Lung (tissue), 12 donors: ENCODE measurements around the gene PLCB4. TPM values are rescaled to one million over a fixed set of nuclear protein-coding genes. Genes with fewer than 3 reads are reported as not detected.

Source experiments
- ATAC-seq: fragments of 200-7000 bp; cut with Tn5 transposase; one replicate; pipeline ENCODE4 v1.9.1; 2020; ENCODE audit warnings: moderate number of reproducible peaks; ENCODE audit not compliant: insufficient read depth, low FRiP score
- DNase-seq, 3 donors: peaks; one replicate each; pipeline ENCODE4 v3.0.0-alpha.2; 2013 to 2017
- H3K27ac ChIP-seq, 2 donors: one replicate each; pipeline ENCODE4 v1.5.1; 2013; ENCODE audit warnings: mild to moderate bottlenecking in 2 of 2, moderate library complexity in 2 of 2, control low read depth in 1 of 2, inconsistent platforms in 1 of 2, low read depth in 1 of 2, low read length in 1 of 2
- H3K27me3 ChIP-seq, 3 donors: one replicate each; pipeline ENCODE4 v1.5.1; 2013; ENCODE audit warnings: low read length in 2 of 3; ENCODE audit not compliant: control insufficient read depth in 3 of 3, insufficient read depth in 3 of 3
- H3K36me3 ChIP-seq, 4 donors: one replicate each; pipeline ENCODE4 v1.5.1; 2013; ENCODE audit warnings: low read length in 4 of 4, mild to moderate bottlenecking in 1 of 4, moderate library complexity in 1 of 4; ENCODE audit not compliant: control insufficient read depth in 4 of 4, insufficient read depth in 4 of 4
- H3K4me1 ChIP-seq, 5 donors: one replicate each; pipeline ENCODE4 v1.5.1; 2013; ENCODE audit warnings: low read length in 5 of 5, mild to moderate bottlenecking in 2 of 5, moderate library complexity in 1 of 5; ENCODE audit not compliant: control insufficient read depth in 5 of 5, insufficient read depth in 5 of 5
- H3K4me3 ChIP-seq: one replicate; pipeline ENCODE4 v1.5.1; 2013; ENCODE audit warnings: mild to moderate bottlenecking, control low read depth, moderate library complexity
- H3K9ac ChIP-seq, 2 donors: one replicate each; pipeline ENCODE4 v1.5.1; 2013; ENCODE audit warnings: low read length in 2 of 2, control low read depth in 1 of 2; ENCODE audit not compliant: insufficient read depth in 1 of 2
- H3K9me3 ChIP-seq, 4 donors: one replicate each; pipeline ENCODE4 v1.5.1; 2013; ENCODE audit warnings: low read length in 3 of 4, mild to moderate bottlenecking in 1 of 4, moderate library complexity in 1 of 4; ENCODE audit not compliant: control insufficient read depth in 4 of 4, insufficient read depth in 3 of 4
- WGBS, 2 donors: extraction: QIAGEN DNeasy Blood & Tissue Kit; methylation state at CpG; one replicate each; pipeline ENCODE4 v1.1.7; 2013; 5-methylcytosine and 5-hydroxymethylcytosine counted together
- polyA plus RNA-seq, 2 donors: library from polyadenylated mRNA; stranded (reverse); fragments of 200-250 nt; gene quantifications; one replicate each; pipeline ENCODE4 v1.2.1, GENCODE V29; 2013
- total RNA-seq, 2 donors: library from RNA; depleted of rRNA in 1 of 2; stranded (reverse); fragments of >200 nt in 1 of 2; gene quantifications; one replicate each; pipeline ENCODE4 v1.2.1, GENCODE V29; 2014 to 2021
- TF ChIP-seq, protein P1 (sequence below): IDR thresholded peaks from 2 replicates; pipeline ENCODE4 v1.5.1; 2012; ENCODE audit warnings: mild to moderate bottlenecking; ENCODE audit errors: control extremely low read depth, extremely low read depth
- donor health status: control.
- donor health status: control.
- donor health status: Bipolar disorder and iron deficiency.
- donor health status: healthy.
- donor health status: DM: yes; HTN: yes; CAD: no.

The PLCB4 gene
- total and polyA plus RNA-seq, 4 donors = 2.1 to 18.6 (median 5.6) TPM

DNA sequence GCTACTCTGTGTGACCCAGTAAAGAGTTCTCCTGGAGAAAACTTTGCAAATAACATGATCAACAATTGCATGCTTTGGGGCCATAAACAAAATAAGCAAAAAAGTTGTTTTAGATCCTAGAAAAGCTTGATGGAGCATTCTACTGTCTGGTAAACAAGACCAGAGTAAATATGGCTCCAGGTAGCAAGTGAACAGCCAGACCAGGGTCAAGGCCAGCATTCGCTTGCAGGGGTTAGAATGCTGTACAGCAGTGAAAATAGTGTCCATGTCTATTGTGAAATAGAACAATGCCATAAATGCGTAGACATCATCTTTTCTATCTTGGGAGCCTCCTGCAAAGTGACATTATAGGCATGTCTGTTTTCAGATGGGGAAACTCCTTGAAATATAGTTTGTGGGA, 216.7 kb downstream of the PLCB4 start:
- DNase-seq (no peak), ATAC-seq (no peak)
- 89 to 94% methylated on average over 2 of the region's 2 CpGs for WGBS, 2 donors

DNA sequence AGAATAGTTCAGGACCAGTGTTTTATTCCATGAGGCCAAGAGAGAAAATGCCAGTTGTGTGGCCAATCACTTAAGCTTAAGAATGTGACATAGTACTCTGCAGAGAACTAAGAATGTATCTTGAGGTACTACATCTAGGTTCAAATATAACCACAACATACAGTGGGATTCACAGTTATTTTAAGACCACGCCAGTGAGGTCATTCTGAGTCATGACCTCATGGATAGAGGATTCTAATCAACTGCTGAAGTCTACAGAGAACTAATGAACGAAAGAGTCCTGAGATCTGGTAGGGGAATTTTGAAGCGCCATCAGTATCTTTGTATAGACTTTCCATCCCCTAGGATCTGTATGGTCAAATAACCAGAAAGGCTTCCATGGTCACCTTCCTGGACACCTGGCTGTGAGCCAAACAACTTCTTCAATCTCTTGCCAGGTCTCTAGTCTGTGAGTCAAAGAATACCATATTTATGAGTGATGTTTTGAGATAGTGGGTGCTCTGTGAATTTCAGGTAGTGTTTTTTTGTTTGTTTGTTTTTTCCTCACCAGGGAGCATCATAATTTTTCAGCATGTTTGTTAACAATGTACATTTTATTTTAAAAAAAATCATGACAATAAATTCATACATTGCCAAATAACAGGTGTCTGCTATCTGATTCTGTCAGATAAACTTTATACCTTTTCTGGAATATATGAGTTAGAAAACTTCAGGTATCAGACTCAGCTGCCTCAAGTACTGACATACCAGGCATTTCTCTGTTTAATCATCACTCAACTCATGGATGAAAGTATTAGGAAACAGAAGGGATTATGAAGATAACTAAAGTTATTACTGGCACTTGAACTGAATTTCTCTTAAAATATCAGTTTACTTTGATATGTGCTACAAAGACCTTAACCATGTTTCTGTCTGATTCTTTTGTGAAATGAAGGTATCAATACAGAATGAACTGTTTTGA, 217.9 kb downstream of the PLCB4 start:
- DNase-seq = no peak
- 94% methylated on average over 3 of the region's 3 CpGs for WGBS, 2 donors
- H3K36me3 ChIP-seq = no peaks in the 10 kb centered on the region
- no peak for ATAC-seq
- H3K4me3 ChIP-seq = no peak overlapping the region
- TF ChIP-seq, protein P1, sequence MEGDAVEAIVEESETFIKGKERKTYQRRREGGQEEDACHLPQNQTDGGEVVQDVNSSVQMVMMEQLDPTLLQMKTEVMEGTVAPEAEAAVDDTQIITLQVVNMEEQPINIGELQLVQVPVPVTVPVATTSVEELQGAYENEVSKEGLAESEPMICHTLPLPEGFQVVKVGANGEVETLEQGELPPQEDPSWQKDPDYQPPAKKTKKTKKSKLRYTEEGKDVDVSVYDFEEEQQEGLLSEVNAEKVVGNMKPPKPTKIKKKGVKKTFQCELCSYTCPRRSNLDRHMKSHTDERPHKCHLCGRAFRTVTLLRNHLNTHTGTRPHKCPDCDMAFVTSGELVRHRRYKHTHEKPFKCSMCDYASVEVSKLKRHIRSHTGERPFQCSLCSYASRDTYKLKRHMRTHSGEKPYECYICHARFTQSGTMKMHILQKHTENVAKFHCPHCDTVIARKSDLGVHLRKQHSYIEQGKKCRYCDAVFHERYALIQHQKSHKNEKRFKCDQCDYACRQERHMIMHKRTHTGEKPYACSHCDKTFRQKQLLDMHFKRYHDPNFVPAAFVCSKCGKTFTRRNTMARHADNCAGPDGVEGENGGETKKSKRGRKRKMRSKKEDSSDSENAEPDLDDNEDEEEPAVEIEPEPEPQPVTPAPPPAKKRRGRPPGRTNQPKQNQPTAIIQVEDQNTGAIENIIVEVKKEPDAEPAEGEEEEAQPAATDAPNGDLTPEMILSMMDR = no peak
- H3K27ac ChIP-seq = no peak overlapping the region
- peaks cover 0 to 19% (median 0%) of the 10 kb centered on the region in 5 donors for H3K4me1 ChIP-seq
- H3K9me3 ChIP-seq = no peaks in the 10 kb centered on the region
- no peaks in the 10 kb centered on the region for H3K27me3 ChIP-seq
- H3K9ac ChIP-seq = no peak overlapping the region

More for the DNA sequence above, 216.7 kb downstream of the PLCB4 start:
- Histone ChIP-seq H3K27me3 (no peaks in the 10 kb centered on the region), H3K4me3 (no peak overlapping the region), H3K4me1 (peaks cover 0 to 20% (median 0%) of the 10 kb centered on the region in 5 donors), H3K9ac (no peak overlapping the region), H3K36me3 (no peaks in the 10 kb centered on the region), H3K27ac (no peak overlapping the region), H3K9me3 (no peaks in the 10 kb centered on the region)
- TF ChIP-seq, protein P1 = no peak

DNA sequence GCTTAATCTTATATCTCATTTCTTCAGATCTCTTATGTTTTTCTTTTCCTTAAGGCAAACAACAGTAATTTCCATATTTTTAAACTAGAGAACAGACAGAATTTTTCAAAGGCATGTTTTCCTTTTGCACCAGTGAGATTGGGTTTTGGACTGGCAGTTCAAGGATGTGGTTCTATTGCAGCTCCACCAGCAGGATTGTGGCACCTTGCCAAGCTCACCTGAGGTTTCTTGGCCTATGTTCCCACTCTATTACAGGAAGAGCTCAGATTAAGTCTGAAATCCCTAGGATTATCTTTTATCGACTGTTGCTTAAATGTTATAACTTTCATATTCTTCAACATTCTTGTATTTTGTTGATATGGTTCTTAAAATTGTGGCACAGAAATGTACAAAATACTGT, 218.9 kb downstream of the PLCB4 start:
- no peak overlapping the region for H3K27ac ChIP-seq
- no peaks in the 10 kb centered on the region for H3K27me3 ChIP-seq
- peaks cover 0 to 13% (median 0%) of the 10 kb centered on the region in 5 donors for H3K4me1 ChIP-seq
- H3K36me3 ChIP-seq = no peaks in the 10 kb centered on the region
- 83 to 93% methylated on average over 1 of the region's 1 CpG for WGBS, 2 donors
- ATAC-seq = no peak
- H3K9ac ChIP-seq = no peak overlapping the region
- DNase-seq = no peak
- H3K4me3 ChIP-seq = no peak overlapping the region
- TF ChIP-seq, protein P1 = no peak
- H3K9me3 ChIP-seq = no peaks in the 10 kb centered on the region
